CD4-positive, CD25-positive, alpha-beta regulatory T cell (primary cell): Measurements from ENCODE around the gene MLYCD. TPM values are rescaled to one million over a fixed set of nuclear protein-coding genes. Genes with fewer than 3 reads are reported as not detected.

ENCODE experiments used
- ATAC-seq, 2 donors: fragments of 150-1000 bp; cut with Tn5 transposase; one replicate each; pipeline ENCODE4 v1.10.0; 2021; ENCODE audit warnings: low read depth in 2 of 2, moderate number of reproducible peaks in 2 of 2, moderate library complexity in 1 of 2
- DNase-seq, 3 donors: peaks; one replicate each; pipeline versions ENCODE4 v3.0.0 to v3.0.0-alpha.2; 2012 to 2022; ENCODE audit warnings: mixed read lengths in 1 of 3
- H3K27ac ChIP-seq: one replicate; pipeline ENCODE4 v1.7.0; 2013; ENCODE audit warnings: mild to moderate bottlenecking, low read length; ENCODE audit not compliant: insufficient read depth, poor library complexity, severe bottlenecking
- H3K27me3 ChIP-seq: one replicate; pipeline ENCODE4 v1.7.0; 2013; ENCODE audit warnings: low read length; ENCODE audit not compliant: control insufficient read depth, insufficient read depth
- H3K36me3 ChIP-seq: one replicate; pipeline ENCODE4 v1.7.0; 2013; ENCODE audit warnings: mild to moderate bottlenecking, low read length, moderate library complexity; ENCODE audit not compliant: control insufficient read depth, insufficient read depth
- H3K4me1 ChIP-seq: 2 replicates; pipeline ENCODE4 v1.7.0; 2013; ENCODE audit warnings: mild to moderate bottlenecking, low read length; ENCODE audit not compliant: insufficient read depth, control insufficient read depth, poor library complexity, severe bottlenecking
- H3K4me3 ChIP-seq: one replicate; pipeline ENCODE4 v1.7.0; 2013; ENCODE audit warnings: low read depth, mild to moderate bottlenecking, low read length, moderate library complexity
- H3K9me3 ChIP-seq, 2 experiments: 1 replicate in 1 of 2; 2 replicates in 1 of 2; pipeline ENCODE4 v1.7.0; 2013; ENCODE audit warnings: low read length in 2 of 2, mild to moderate bottlenecking in 1 of 2, moderate library complexity in 1 of 2; ENCODE audit not compliant: control insufficient read depth in 2 of 2
- H3K27ac Mint-ChIP-seq, 3 donors: one replicate each; pipeline ENCODE4 v1.8.0; 2020 to 2022; ENCODE audit warnings: mild to moderate bottlenecking in 3 of 3, mixed read lengths in 3 of 3, moderate library complexity in 2 of 3
- H3K27me3 Mint-ChIP-seq: one replicate; pipeline ENCODE4 v1.8.0; 2022; ENCODE audit warnings: mild to moderate bottlenecking, mixed read lengths
- H3K36me3 Mint-ChIP-seq: one replicate; pipeline ENCODE4 v1.8.0; 2020; ENCODE audit warnings: mixed read lengths
- H3K4me1 Mint-ChIP-seq, 4 donors: one replicate each; pipeline ENCODE4 v1.8.0; 2020 to 2022; ENCODE audit warnings: mixed read lengths in 4 of 4, mild to moderate bottlenecking in 1 of 4
- H3K4me3 Mint-ChIP-seq, 4 donors: one replicate each; pipeline ENCODE4 v1.8.0; 2020 to 2022; ENCODE audit warnings: mild to moderate bottlenecking in 4 of 4, mixed read lengths in 4 of 4, moderate library complexity in 3 of 4
- H3K9me3 Mint-ChIP-seq, 7 donors: one replicate each; pipeline ENCODE4 v1.8.0; 2020 to 2022; ENCODE audit warnings: mixed read lengths in 7 of 7, mild to moderate bottlenecking in 3 of 7, moderate library complexity in 2 of 7
- polyA plus RNA-seq, 4 donors: library from polyadenylated mRNA; unstranded; fragments of 300-500 nt; fragmentation: Illumina TruSeq; gene quantifications; one replicate each; pipeline ENCODE4 v1.2.3, GENCODE V29; 2021
- total RNA-seq: library from RNA; stranded (reverse); gene quantifications from one replicate; pipeline ENCODE4 v1.2.3, GENCODE V29; 2022

Gene MLYCD
- total and polyA plus RNA-seq, 5 donors from 2014 or later = 1.9 to 6.5 (median 2.4) TPM

DNA sequence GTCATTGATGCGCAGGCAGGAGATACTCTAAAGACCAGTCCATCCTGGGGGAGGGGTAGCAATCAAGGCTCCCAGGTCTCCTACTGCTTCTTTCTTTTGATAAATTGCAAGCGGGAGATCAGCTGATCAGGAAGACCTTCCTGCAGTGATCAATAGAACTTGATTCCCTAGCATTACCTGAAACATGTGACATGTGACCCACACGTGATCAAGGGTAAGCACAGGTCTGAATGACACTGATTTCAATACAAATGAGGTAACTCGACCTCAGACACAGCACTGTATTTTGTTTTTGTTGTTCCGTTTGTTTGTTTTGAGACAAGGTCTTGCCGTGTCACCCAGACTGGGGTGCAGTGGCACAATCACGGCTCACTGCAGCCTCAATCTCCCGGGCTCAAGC, 39.6 kb upstream of the MLYCD start:
- Histone ChIP-seq H3K27me3 (no peaks in the 10 kb centered on the region), H3K9me3 (no peaks in the 10 kb centered on the region), H3K4me3 (no peak overlapping the region), H3K36me3 (no peaks in the 10 kb centered on the region), H3K4me1 (no peaks in the 10 kb centered on the region), H3K27ac (no peak overlapping the region)
- H3K9me3 Mint-ChIP-seq = no peaks in the 10 kb centered on the region
- H3K4me3 Mint-ChIP-seq = no peak overlapping the region
- H3K27ac Mint-ChIP-seq = no peak overlapping the region
- no peak for ATAC-seq
- H3K4me1 Mint-ChIP-seq = no peaks in the 10 kb centered on the region
- no peaks in the 10 kb centered on the region for H3K36me3 Mint-ChIP-seq
- no peaks in the 10 kb centered on the region for H3K27me3 Mint-ChIP-seq
- DNase-seq = no peak

DNA sequence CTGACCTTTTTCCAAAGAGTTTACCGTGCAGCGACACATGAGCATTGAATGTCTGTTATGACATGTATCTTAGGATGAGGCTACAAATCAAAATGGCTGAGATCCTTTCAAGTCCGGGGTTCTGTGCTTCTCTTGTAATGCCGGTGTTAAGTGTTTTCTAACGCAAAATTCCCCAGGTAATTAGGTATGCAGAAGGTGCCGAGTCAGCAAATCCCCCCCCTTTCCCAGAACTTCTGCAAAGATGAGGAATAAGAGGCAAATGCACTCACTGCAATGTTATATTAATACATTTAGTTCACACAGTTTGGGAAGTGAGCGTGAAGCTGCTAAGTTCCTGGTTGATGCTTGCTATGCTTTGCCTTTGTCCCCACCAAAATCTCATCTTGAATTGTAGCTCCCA, 36.3 kb upstream of the MLYCD start:
- Mint-ChIP-seq H3K27ac (no peak overlapping the region), H3K36me3 (no peaks in the 10 kb centered on the region), H3K9me3 (peaks cover 0 to 9% (median 3%) of the 10 kb centered on the region in 7 donors), H3K4me3 (no peak overlapping the region), H3K27me3 (peaks cover 6% of the 10 kb centered on the region), H3K4me1 (no peaks in the 10 kb centered on the region)
- DNase-seq (no peak), ATAC-seq (no peak)
- Histone ChIP-seq H3K9me3 (no peaks in the 10 kb centered on the region), H3K4me3 (no peak overlapping the region), H3K27ac (no peak overlapping the region), H3K4me1 (no peaks in the 10 kb centered on the region), H3K27me3 (no peaks in the 10 kb centered on the region), H3K36me3 (no peaks in the 10 kb centered on the region)

DNA sequence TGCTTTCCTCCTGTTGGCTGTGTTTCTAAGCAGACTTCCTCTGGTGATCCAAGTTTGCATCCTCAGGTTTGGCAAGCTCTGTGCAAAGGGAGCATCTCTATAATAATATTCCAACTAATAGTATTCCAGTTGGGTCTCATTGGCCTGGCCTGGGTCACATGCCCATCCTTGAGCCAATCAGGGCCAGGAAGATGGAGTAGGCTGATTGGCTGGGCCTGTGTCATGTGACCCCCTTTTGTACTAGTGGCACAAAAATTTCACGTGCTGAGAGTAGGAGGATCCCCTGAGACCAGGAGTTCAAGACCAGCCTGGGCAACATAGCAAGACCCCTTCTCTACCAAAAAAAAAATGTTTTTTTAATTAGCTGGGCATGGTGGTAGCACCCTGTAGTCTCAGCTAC, 35.2 kb upstream of the MLYCD start:
- no peak overlapping the region for H3K4me3 ChIP-seq
- Mint-ChIP-seq H3K27me3 (peaks cover 6% of the 10 kb centered on the region), H3K36me3 (no peaks in the 10 kb centered on the region), H3K4me1 (no peaks in the 10 kb centered on the region), H3K9me3 (peaks cover 0 to 10% (median 3%) of the 10 kb centered on the region in 7 donors), H3K27ac (no peak overlapping the region), H3K4me3 (no peak overlapping the region)
- no peaks in the 10 kb centered on the region for H3K9me3 ChIP-seq
- H3K36me3 ChIP-seq = no peaks in the 10 kb centered on the region
- no peaks in the 10 kb centered on the region for H3K27me3 ChIP-seq
- DNase-seq (no peak), ATAC-seq (no peak)
- H3K4me1 ChIP-seq = no peaks in the 10 kb centered on the region
- H3K27ac ChIP-seq = no peak overlapping the region

DNA sequence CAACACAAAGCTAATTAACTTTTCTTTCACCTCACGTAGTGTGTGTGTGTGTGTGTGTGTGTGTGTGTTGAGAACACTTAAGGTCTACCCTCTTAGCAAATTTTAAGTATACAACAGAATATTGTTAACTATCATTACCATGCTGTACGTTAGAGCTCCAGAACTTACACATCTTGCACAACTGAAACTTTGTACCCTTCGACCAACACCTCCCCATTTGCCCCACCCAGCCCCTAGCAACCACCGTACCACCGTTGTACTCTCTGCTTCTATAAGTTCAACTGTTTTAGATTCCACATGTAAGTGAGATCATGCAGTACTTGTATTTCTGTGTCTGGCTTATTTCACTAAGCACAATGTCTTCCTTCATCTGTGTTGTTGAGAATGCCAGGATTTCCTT, 28.1 kb upstream of the MLYCD start:
- Histone ChIP-seq H3K4me1 (no peaks in the 10 kb centered on the region), H3K36me3 (no peaks in the 10 kb centered on the region), H3K27ac (no peak overlapping the region), H3K9me3 (no peaks in the 10 kb centered on the region), H3K27me3 (peaks cover 17% of the 10 kb centered on the region), H3K4me3 (no peak overlapping the region)
- H3K27ac Mint-ChIP-seq = no peak overlapping the region
- peaks cover 0 to 10% (median 4%) of the 10 kb centered on the region in 7 donors for H3K9me3 Mint-ChIP-seq
- ATAC-seq = no peak
- no peaks in the 10 kb centered on the region for H3K36me3 Mint-ChIP-seq
- no peak overlapping the region for H3K4me3 Mint-ChIP-seq
- H3K27me3 Mint-ChIP-seq = peaks cover 29% of the 10 kb centered on the region
- no peak for DNase-seq
- H3K4me1 Mint-ChIP-seq = no peaks in the 10 kb centered on the region

DNA sequence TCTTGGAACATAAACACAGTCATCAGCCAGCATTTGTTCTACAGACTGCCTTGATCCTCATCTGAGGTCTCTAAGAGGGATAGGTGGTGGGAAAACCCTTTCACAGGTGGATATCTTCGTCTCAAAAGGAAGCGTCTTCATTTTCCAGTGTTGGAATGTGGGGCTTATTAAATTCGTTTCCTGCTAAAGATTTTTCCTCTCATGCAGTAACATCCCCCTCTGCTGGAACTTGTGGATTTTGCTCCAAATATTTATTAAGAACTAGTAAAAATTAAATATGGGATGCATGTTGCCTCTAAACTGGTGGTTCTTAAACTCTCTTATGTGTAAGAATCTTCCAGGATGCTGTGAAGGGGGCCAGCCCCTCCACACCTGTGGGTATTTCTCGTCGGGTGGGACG, 20.1 kb upstream of the MLYCD start:
- no peaks in the 10 kb centered on the region for H3K36me3 ChIP-seq
- DNase-seq (no peak), ATAC-seq (no peak)
- Mint-ChIP-seq H3K4me3 (no peak overlapping the region), H3K36me3 (no peaks in the 10 kb centered on the region), H3K9me3 (peaks cover 0 to 2% (median 0%) of the 10 kb centered on the region in 7 donors), H3K4me1 (no peaks in the 10 kb centered on the region), H3K27ac (no peak overlapping the region), H3K27me3 (peaks cover 33% of the 10 kb centered on the region)
- no peaks in the 10 kb centered on the region for H3K9me3 ChIP-seq
- peaks cover 3% of the 10 kb centered on the region for H3K27me3 ChIP-seq
- H3K27ac ChIP-seq = no peak overlapping the region
- H3K4me3 ChIP-seq = no peak overlapping the region
- no peaks in the 10 kb centered on the region for H3K4me1 ChIP-seq

DNA sequence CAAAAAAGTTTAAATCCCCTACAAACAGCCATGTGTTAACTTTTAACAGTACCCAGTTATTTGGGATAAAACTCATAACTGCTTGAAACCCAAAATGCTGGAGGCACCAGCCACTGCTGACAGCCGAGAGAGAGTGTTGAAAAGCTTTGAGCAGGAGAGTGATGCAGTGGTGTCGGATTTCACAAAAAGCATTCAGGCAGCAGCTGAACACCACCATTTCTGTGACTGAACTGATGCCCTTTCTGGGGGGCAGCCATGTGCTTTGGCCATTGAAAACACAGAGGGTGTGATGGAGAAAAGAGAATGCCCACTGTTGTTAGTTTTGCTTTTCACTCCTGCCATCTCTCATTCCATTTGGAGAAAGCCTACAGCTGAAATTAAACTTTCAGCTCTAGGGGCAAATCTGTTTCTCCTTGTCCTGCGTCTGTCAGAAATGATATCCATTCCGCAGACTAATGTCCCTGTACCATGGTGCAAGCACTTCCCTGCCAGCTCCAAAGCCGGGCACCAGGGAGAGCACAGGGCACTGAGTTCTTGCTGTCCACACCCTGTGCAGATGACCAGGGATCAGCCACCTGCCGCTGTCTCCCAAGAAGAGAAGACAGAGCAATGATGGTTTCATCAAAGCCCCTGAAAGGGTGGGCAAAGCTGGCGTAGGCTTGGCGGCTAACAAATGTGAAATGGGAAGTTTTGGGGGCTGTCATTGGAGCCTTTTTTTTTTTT, 16.6 kb upstream of the MLYCD start:
- Histone ChIP-seq H3K27ac (no peak overlapping the region), H3K36me3 (no peaks in the 10 kb centered on the region), H3K4me3 (no peak overlapping the region), H3K4me1 (no peaks in the 10 kb centered on the region), H3K27me3 (no peaks in the 10 kb centered on the region), H3K9me3 (no peaks in the 10 kb centered on the region)
- no peak overlapping the region for H3K4me3 Mint-ChIP-seq
- no peak for DNase-seq
- peaks cover 0 to 3% (median 0%) of the 10 kb centered on the region in 7 donors for H3K9me3 Mint-ChIP-seq
- peaks cover 24% of the 10 kb centered on the region for H3K27me3 Mint-ChIP-seq
- no peak overlapping the region for H3K27ac Mint-ChIP-seq
- no peak for ATAC-seq
- H3K4me1 Mint-ChIP-seq = no peaks in the 10 kb centered on the region
- no peaks in the 10 kb centered on the region for H3K36me3 Mint-ChIP-seq

DNA sequence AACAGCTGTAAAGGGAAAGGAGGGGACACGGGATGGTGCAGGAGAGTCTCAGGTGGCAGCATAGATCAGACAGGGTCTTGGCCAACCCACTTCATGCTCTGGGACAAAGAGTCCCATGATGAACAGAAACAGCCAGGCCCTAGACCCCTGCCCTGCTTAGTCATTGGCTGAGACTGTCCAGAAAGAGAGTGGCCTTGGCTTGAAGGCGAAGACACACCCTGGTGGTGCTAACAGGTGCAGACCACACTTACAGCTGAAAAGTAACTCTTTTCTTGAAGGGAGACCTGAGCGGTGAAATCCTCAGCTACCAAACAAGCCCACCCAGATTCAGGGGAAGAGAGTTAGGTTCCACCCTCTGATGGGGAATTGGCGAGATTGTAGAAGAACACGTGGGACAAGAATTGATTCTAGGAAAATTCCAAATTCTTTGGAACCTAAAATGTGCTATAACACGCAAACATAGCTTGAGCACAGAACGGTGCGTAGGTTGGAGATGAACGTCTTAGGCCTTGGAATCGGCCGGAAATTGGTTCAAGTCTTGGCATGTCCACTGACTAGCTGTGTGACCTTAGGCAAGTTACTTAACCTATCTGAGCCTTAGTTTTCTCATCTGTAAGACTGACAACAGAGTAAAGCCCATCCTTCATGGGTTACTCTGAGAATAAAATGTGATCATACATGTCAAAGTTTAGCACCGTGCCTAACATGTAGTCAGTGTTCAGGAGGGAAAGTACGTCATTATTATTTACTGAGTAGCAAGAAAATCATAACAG, 12.5 kb upstream of the MLYCD start:
- Histone ChIP-seq H3K27me3 (no peaks in the 10 kb centered on the region), H3K36me3 (no peaks in the 10 kb centered on the region), H3K4me3 (no peak overlapping the region), H3K9me3 (no peaks in the 10 kb centered on the region), H3K27ac (no peak overlapping the region), H3K4me1 (no peaks in the 10 kb centered on the region)
- Mint-ChIP-seq H3K27me3 (no peaks in the 10 kb centered on the region), H3K4me1 (no peaks in the 10 kb centered on the region), H3K9me3 (peaks cover 0 to 3% (median 0%) of the 10 kb centered on the region in 7 donors), H3K36me3 (no peaks in the 10 kb centered on the region), H3K4me3 (no peak overlapping the region), H3K27ac (no peak overlapping the region)
- ATAC-seq = no peak
- DNase-seq = no peak

DNA sequence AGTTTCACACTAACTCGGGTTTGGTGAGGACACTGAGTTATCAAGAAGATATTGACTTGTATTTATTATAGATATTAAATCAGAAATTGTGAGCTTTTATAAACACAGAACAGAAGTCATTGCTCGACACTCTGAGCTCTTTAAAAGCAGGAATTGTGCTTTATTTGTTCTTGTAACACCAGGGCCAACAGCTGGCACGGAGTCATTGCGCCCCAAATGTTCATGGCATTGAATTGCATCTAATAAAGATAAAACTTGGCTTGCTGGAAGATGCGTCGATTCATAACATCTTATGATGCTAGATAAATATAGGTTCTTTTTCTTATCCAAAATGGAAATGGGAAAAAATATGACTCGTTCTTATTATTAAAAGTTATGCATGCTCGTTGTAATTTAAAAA, 11.8 kb upstream of the MLYCD start:
- H3K4me3 Mint-ChIP-seq = no peak overlapping the region
- no peaks in the 10 kb centered on the region for H3K27me3 ChIP-seq
- no peaks in the 10 kb centered on the region for H3K4me1 Mint-ChIP-seq

More for the DNA sequence above, 11.8 kb upstream of the MLYCD start:
- no peak for ATAC-seq
- DNase-seq = no peak
- Mint-ChIP-seq H3K27ac (no peak overlapping the region), H3K9me3 (peaks cover 0 to 6% (median 2%) of the 10 kb centered on the region in 7 donors), H3K27me3 (no peaks in the 10 kb centered on the region), H3K36me3 (peaks cover 2% of the 10 kb centered on the region)
- Histone ChIP-seq H3K4me1 (no peaks in the 10 kb centered on the region), H3K9me3 (no peaks in the 10 kb centered on the region), H3K4me3 (no peak overlapping the region), H3K27ac (no peak overlapping the region), H3K36me3 (no peaks in the 10 kb centered on the region)
